Right renal pelvis (tissue), 4 donors: ENCODE results near the gene CHD3. TPM values are rescaled to one million over a fixed set of nuclear protein-coding genes. Genes with fewer than 3 reads are reported as not detected.
"Not testable (repeated sequence)": the region's sequence is repeated elsewhere in the genome, so short reads cannot be mapped to it uniquely, and the experiment has no call there.

Experiments
- DNase-seq, 4 donors: peaks; one replicate each; pipeline ENCODE4 v3.0.0-alpha.2; 2013; ENCODE audit warnings: low read depth in 4 of 4, low spot score in 3 of 4, missing footprints in 1 of 4
- polyA plus RNA-seq, 4 donors: library from polyadenylated mRNA; unstranded; fragments of 120-200 nt; gene quantifications; one replicate each; pipeline ENCODE4 v1.2.1, GENCODE V29; 2013; ENCODE audit not compliant: insufficient read length in 4 of 4

The CHD3 gene
- polyA plus RNA-seq, 4 donors = 149 to 161 (median 157) TPM

- no peak for DNase-seq
Observed at GRCh38 chr17:7849751-7850504, 38.7 kb upstream of the CHD3 start.

DNA sequence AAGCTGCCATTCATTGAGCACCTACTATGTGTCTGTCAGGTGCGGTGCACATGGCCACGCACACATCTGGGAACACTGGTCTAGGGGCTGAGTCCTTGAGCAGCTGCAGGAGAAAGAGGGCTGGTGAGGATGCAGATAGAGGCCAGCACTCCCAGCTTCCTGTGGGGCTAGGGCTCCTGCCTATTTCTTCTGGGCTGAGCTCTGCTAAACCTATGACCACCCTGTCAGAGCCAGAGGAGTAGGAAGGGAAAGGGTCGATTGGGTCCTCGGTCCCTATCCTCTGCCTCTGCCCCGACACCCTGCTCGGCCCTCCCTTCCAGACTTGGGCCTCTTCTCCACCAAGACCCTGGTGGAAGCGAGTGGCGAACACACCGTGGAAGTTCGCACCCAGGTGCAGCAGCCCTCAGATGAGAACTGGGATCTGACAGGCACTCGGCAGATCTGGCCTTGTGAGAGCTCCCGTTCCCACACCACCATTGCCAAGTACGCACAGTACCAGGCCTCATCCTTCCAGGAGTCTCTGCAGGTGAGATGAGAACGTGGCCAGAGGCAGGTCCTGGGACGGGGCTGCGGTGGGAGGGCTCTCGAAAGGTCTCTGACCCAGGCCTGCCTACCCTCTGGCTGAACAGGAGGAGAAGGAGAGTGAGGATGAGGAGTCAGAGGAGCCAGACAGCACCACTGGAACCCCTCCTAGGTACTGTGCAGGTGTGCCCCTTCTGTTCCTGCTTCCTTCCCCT, 37.7 kb upstream of the CHD3 start:
- no peak for DNase-seq

DNA sequence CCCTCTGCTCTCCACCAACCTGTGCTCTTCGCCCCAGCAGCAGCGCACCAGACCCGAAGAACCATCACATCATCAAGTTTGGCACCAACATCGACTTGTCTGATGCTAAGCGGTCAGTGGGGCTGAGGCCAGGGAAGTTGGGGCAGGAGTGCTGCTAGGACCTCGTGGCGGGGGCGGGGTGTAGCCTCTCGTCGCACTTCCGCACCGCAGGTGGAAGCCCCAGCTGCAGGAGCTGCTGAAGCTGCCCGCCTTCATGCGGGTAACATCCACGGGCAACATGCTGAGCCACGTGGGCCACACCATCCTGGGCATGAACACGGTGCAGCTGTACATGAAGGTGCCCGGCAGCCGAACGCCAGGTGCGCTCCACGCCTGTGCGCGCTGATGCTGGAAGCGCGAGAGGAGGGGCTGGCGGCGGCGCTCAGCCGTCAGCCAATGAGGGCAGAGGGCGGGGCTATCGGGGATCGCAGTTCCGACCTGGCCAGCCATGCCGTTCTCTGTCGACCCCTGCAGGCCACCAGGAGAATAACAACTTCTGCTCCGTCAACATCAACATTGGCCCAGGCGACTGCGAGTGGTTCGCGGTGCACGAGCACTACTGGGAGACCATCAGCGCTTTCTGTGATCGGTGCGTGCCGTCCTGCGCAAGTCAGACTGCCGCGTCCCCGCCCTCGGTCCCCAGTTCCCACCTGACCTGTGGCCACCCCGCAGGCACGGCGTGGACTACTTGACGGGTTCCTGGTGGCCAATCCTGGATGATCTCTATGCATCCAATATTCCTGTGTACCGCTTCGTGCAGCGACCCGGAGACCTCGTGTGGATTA, 36.9 kb upstream of the CHD3 start:
- DNase-seq = peak in 2 of 4 donors; percentile 74 to 85

DNA sequence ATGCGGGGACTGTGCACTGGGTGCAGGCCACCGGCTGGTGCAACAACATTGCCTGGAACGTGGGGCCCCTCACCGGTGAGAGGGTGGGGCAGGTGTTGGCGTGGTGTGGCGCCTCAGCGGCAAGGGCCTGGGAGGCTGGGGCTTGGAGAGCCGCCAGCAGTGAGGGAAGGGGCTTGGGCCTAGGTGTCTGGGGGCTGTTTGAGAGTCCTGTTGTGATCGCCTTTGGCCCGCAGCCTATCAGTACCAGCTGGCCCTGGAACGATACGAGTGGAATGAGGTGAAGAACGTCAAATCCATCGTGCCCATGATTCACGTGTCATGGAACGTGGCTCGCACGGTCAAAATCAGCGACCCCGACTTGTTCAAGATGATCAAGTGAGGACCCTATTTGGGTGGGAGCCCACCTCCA, 36.3 kb upstream of the CHD3 start:
- DNase-seq = no peak

DNA sequence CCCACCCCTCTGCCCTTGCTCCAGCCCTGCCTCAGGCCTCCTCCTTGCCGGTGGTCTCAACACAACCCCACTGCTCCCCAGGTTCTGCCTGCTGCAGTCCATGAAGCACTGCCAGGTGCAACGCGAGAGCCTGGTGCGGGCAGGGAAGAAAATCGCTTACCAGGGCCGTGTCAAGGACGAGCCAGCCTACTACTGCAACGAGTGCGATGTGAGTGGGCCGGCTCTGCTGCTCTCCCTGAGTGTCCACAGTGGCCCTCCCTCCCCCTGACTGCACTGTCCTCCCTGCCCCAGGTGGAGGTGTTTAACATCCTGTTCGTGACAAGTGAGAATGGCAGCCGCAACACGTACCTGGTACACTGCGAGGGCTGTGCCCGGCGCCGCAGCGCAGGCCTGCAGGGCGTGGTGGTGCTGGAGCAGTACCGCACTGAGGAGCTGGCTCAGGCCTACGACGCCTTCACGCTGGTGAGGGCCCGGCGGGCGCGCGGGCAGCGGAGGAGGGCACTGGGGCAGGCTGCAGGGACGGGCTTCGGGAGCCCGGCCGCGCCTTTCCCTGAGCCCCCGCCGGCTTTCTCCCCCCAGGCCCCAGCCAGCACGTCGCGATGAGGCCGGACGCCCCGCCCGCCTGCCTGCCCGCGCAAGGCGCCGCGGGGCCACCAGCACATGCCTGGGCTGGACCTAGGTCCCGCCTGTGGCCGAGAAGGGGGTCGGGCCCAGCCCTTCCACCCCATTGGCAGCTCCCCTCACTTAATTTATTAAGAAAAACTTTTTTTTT, 35.5 kb upstream of the CHD3 start:
- DNase-seq = no peak

DNA sequence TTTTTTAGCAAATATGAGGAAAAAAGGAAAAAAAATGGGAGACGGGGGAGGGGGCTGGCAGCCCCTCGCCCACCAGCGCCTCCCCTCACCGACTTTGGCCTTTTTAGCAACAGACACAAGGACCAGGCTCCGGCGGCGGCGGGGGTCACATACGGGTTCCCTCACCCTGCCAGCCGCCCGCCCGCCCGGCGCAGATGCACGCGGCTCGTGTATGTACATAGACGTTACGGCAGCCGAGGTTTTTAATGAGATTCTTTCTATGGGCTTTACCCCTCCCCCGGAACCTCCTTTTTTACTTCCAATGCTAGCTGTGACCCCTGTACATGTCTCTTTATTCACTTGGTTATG, 34.9 kb upstream of the CHD3 start:
- DNase-seq = no peak

- no peak for DNase-seq
Observed at GRCh38 chr17:7854078-7854777, 34.4 kb upstream of the CHD3 start.

- no peak for DNase-seq
Observed at GRCh38 chr17:7854851-7855659, 33.5 kb upstream of the CHD3 start, which contains the start of gene TMEM88. Gene TMEM88 (plus strand): TSS chr17:7855066. CDS start chr17:7855075, 9 bp downstream.

- DNase-seq = no peak
Observed at GRCh38 chr17:7855660-7856010, 33.0 kb upstream of the CHD3 start.

GRCh38 chr17:7856011-7856810, 32.4 kb upstream of the CHD3 start:
- DNase-seq = no peak

GRCh38 chr17:7856811-7857712, 31.5 kb upstream of the CHD3 start, which contains the start of gene NAA38:
Gene NAA38 (minus strand): TSS chr17:7857559. CDS start chr17:7857463, 96 bp downstream.
- DNase-seq = peak; percentile 98 to 99 (median 98)

- DNase-seq = peak; percentile 86 to 93 (median 88)
Observed at GRCh38 chr17:7857713-7858521, 30.7 kb upstream of the CHD3 start, which contains the start of gene CYB5D1. Gene CYB5D1 (plus strand): TSS chr17:7858003. CDS start chr17:7858135, 132 bp downstream.

DNA sequence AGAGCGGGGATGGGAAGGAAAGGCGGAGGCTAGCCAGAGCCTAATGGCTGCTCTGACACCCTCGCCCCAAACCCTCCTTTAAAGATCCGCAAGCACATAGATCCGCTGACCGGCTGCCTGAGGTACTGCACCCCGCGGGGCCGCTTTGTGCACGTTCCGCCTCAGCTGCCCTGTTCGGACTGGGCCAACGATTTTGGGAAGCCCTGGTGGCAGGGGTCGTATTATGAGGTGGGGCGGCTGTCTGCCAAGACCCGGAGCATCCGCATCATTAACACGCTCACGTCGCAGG, 30.1 kb upstream of the CHD3 start:
- no peak for DNase-seq

DNA sequence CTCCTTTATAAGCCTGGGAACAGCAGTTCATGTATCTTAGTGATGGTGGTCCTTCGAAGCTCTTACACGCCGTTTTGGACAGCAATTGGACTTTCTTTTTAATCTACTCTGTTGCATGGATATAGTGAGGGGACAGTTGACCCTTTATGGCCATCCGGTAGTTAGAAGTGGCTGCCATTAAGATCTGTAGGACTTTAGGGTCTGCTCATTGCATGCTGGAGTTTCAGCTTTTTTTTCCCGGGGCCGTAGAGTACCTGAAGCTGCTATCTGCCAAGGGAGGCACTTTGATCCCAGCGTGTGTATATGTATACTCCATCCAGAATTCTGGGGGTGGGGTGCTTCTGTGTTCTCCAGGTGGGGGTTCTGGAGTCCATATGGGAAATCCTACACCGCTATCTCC, 29.6 kb upstream of the CHD3 start:
- no peak for DNase-seq

DNA sequence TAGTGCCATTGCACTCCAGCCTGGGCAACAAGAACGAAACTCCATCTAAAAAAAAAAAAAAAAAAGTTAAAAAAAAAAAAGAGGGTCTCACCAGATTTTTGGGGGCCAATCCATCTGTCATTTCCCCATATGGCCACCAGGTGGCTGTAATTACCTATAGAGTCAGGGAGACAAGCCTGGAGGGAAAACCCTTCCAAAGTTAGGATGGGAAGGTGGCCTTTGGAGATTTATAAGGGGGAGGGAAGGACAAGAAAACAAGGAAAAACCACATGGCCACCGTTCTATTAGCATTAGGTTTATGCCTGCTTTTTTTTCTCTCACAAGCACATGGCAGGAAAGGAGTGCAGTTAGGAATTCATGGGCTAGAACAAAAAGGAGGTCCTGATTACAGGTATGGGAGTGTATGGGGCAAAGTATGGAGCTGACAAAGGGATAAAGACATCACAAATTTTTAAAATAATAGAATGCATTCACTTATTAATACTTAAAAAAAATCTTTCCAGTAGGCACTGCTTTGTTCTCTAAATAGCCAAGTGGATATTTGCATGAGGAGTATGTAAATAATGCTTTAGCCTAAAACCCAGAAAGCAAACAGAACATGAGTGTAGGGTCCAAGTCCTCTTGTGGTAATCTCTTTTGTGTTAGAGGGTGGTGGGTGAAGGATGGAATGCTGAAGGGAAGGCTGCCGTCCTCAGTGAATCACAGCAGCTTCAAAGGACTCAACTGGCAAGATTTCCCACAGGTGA, 25.7 kb upstream of the CHD3 start:
- no peak for DNase-seq

- DNase-seq = not testable (repeated sequence)
Observed at GRCh38 chr17:7864384-7864783, 24.2 kb upstream of the CHD3 start.
